K562 (cell line): Measurements from ENCODE around the gene TMEM114. TPM values are rescaled to one million over a fixed set of nuclear protein-coding genes. Genes with fewer than 3 reads are reported as not detected.

Experiments
- ATAC-seq: fragments of 200-7000 bp; cut with Tn5 transposase; 3 replicates; pipeline ENCODE4 v1.9.1; 2020; ENCODE audit warnings: moderate library complexity
- BruUV-seq: library from RNA; stranded (reverse); fragments of 400-500 nt; replicated peaks from 2 replicates; lab custom pipeline; 2021; lab: Mats Ljungman, UMichigan
- CTCF ChIA-PET: fragments of 300-600 bp; formaldehyde crosslinking; extraction: SDS; loops from one replicate; lab custom pipeline; 2021; ENCODE audit warnings: low intra/inter-chr PET ratio; lab: Yijun Ruan, JAX
- POLR2A ChIA-PET: fragments of 300-600, 350-650 bp; sonication (Branson Sonifier 250); formaldehyde crosslinking; extraction: SDS; loops from one replicate; lab custom pipeline; 2021; ENCODE audit warnings: antibody characterized with exemption, inconsistent platforms; lab: Yijun Ruan, JAX
- DNase-seq, 4 experiments: peaks; one replicate each; pipeline versions ENCODE4 v3.0.0 to v3.0.0-alpha.2; 2011 to 2018; ENCODE audit warnings: low spot score in 3 of 4, mixed read lengths in 3 of 4; ENCODE audit errors: extremely low read depth in 1 of 4
- FAIRE-seq: peaks from 2 replicates; lab custom pipeline; 2011; peaks lifted over from hg19 to GRCh38; lab: Jason Lieb, UNC
- H2AFZ ChIP-seq: 2 replicates; pipeline ENCODE4 v1.6.0; 2011; ENCODE audit warnings: low read depth, low read length, control low read depth, inconsistent platforms
- H3K27ac ChIP-seq: fragments of 200-600 bp; 3 replicates; pipeline ENCODE4 v1.8.0; 2011; ENCODE audit warnings: low read depth, mild to moderate bottlenecking, control low read depth, inconsistent platforms, low read length, moderate library complexity, mixed read lengths; ENCODE audit errors: extremely low read depth
- H3K27me3 ChIP-seq, 2 experiments: fragments of 300-600 bp in 1 of 2; 2 replicates in 1 of 2; 3 replicates in 1 of 2; pipeline versions ENCODE4 v1.6.0 to v1.8.0; 2011; ENCODE audit warnings: inconsistent platforms in 2 of 2, low read length in 2 of 2, mild to moderate bottlenecking in 1 of 2, mixed read lengths in 1 of 2, moderate library complexity in 1 of 2; ENCODE audit not compliant: control insufficient read depth in 2 of 2, insufficient read depth in 2 of 2
- H3K36me3 ChIP-seq: fragments of 300-600 bp; 3 replicates; pipeline ENCODE4 v1.8.0; 2011; ENCODE audit warnings: mild to moderate bottlenecking, low read length, inconsistent platforms; ENCODE audit not compliant: control insufficient read depth, insufficient read depth
- H3K4me1 ChIP-seq, 2 experiments: fragments of 200-600 bp in 1 of 2; replicated peaks in 1 of 2; 2 replicates in 1 of 2; 3 replicates in 1 of 2; pipeline versions ENCODE4 v1.5.1 to v1.8.0; 2011; ENCODE audit warnings: inconsistent platforms in 2 of 2, low read length in 2 of 2, mild to moderate bottlenecking in 1 of 2, mixed read lengths in 1 of 2, moderate library complexity in 1 of 2; ENCODE audit not compliant: control insufficient read depth in 2 of 2, insufficient read depth in 2 of 2
- H3K4me2 ChIP-seq: 2 replicates; pipeline ENCODE4 v1.6.1; 2011; ENCODE audit warnings: low read length, control low read depth, inconsistent platforms, mixed read lengths; ENCODE audit not compliant: insufficient read depth
- H3K4me3 ChIP-seq: fragments of 200-600 bp; sonication (generic), shearing (Covaris generic); 2 replicates; pipeline ENCODE4 v1.5.1; 2016; ENCODE audit warnings: control low read depth, inconsistent platforms
- H3K79me2 ChIP-seq: fragments of 200-600 bp; 3 replicates; pipeline ENCODE4 v1.8.0; 2011; ENCODE audit warnings: low read length, inconsistent platforms; ENCODE audit not compliant: control insufficient read depth, insufficient read depth
- H3K9ac ChIP-seq, 2 experiments: 2 replicates each; pipeline versions ENCODE4 v1.6.0 to v1.6.1; 2011; ENCODE audit warnings: low read depth in 2 of 2, low read length in 2 of 2, control low read depth in 1 of 2, inconsistent platforms in 1 of 2, mild to moderate bottlenecking in 1 of 2, mixed read lengths in 1 of 2; ENCODE audit not compliant: insufficient read depth in 1 of 2
- H3K9me1 ChIP-seq: one replicate; pipeline ENCODE4 v1.6.0; 2011; ENCODE audit warnings: inconsistent platforms, mild to moderate bottlenecking, low read length, moderate library complexity; ENCODE audit not compliant: control insufficient read depth, insufficient read depth
- H3K9me3 ChIP-seq: replicated peaks from 2 replicates; pipeline ENCODE4 v1.5.1; 2011; ENCODE audit warnings: low read depth, low read length, inconsistent platforms; ENCODE audit not compliant: control insufficient read depth, insufficient read depth
- H4K20me1 ChIP-seq: replicated peaks from 2 replicates; pipeline ENCODE4 v1.6.1; 2011; ENCODE audit warnings: low read length, inconsistent platforms, mixed read lengths; ENCODE audit not compliant: control insufficient read depth, insufficient read depth
- ARID1B ChIP-seq: fragments of 450-650 bp; IDR thresholded peaks from 2 replicates; pipeline ENCODE4 v1.6.1; 2016; ENCODE audit warnings: antibody characterized with exemption, mild to moderate bottlenecking, inconsistent platforms
- CEBPG ChIP-seq, 3 experiments: fragments of 200-800 bp in 1 of 3; sonication (Bioruptor generic) in 1 of 3; sonication (generic) in 1 of 3; formaldehyde crosslinking in 1 of 3; IDR thresholded peaks in 2 of 3; conservative IDR thresholded peaks in 1 of 3; 2 replicates each; pipeline versions ENCODE4 v1.6.1 to v1.8.0; 2016 to 2022; ENCODE audit warnings: missing compliant biosample characterization in 2 of 3, missing genetic modification characterization in 2 of 3, mild to moderate bottlenecking in 1 of 3, missing genetic modification reagents in 1 of 3
- CREM ChIP-seq: IDR thresholded peaks from 2 replicates; pipeline ENCODE4 v1.6.1; 2014; ENCODE audit warnings: antibody characterized with exemption, low read depth
- DPF2 ChIP-seq: fragments of 450-650 bp; IDR thresholded peaks from 2 replicates; pipeline ENCODE4 v1.6.1; 2016
- GABPB2 ChIP-seq: fragments of 250-450 bp; sonication (Bioruptor Pico); conservative IDR thresholded peaks from 2 replicates; pipeline ENCODE4 v1.5.1; 2021; ENCODE audit warnings: mild to moderate bottlenecking
- HINFP ChIP-seq: fragments of 450-650 bp; conservative IDR thresholded peaks from 2 replicates; pipeline ENCODE4 v1.6.1; 2016; ENCODE audit warnings: missing genetic modification characterization, low read depth, mild to moderate bottlenecking, control low read depth, missing compliant biosample characterization
- PCBP2 ChIP-seq: fragments of 200-400 bp; formaldehyde crosslinking; IDR thresholded peaks from 2 replicates; pipeline ENCODE4 v1.6.1; 2018; ENCODE audit warnings: low read length, low read depth, mild to moderate bottlenecking, moderate library complexity; ENCODE audit not compliant: poor library complexity, severe bottlenecking
- POLR2AphosphoS5 ChIP-seq: IDR thresholded peaks from 2 replicates; pipeline ENCODE4 v1.6.1; 2011; ENCODE audit warnings: mild to moderate bottlenecking, low read depth, low read length, moderate library complexity; ENCODE audit not compliant: control insufficient read depth, insufficient read depth
- RBM15 ChIP-seq: fragments of 200-400 bp; formaldehyde crosslinking; IDR thresholded peaks from 2 replicates; pipeline ENCODE4 v1.6.1; 2018; ENCODE audit warnings: mild to moderate bottlenecking, low read length, moderate library complexity; ENCODE audit not compliant: insufficient read depth
- ZNF175 ChIP-seq: fragments of 200-800 bp; sonication (Bioruptor generic); IDR thresholded peaks from 2 replicates; pipeline ENCODE4 v1.6.1; 2016; ENCODE audit warnings: low read depth, mild to moderate bottlenecking, missing genetic modification characterization, missing compliant biosample characterization
- ZNF282 ChIP-seq: sonication (generic); formaldehyde crosslinking; IDR thresholded peaks from 2 replicates; pipeline ENCODE4 v1.8.1; 2023; ENCODE audit warnings: missing genetic modification reagents
- ZNF586 ChIP-seq: fragments of 450-650 bp; formaldehyde crosslinking; conservative IDR thresholded peaks from 2 replicates; pipeline ENCODE4 v1.4.0; 2020; ENCODE audit warnings: mild to moderate bottlenecking, moderate library complexity
- WGBS: fragments of 100-300 bp; shearing (Covaris generic); methylation state at CpG from one replicate; pipeline ENCODE4 v1.1.6; 2016; ENCODE audit warnings: low coverage, mixed read lengths; ENCODE audit not compliant: insufficient coverage; ENCODE audit errors: missing lambda C conversion rate; 5-methylcytosine and 5-hydroxymethylcytosine counted together
- in situ Hi-C: fragments of 300-500 bp; cut with MboI; formaldehyde crosslinking; loops from 4 replicates; pipeline ENCODE4 v1.15.0; 2018; ENCODE audit warnings: inconsistent platforms, mixed read lengths
- intact Hi-C: fragments of 100-400 bp; cut with micrococcal nuclease; formaldehyde crosslinking; loops from 2 replicates; pipeline ENCODE4 v1.14.2; 2022
- polyA plus RNA-seq, 8 experiments: library from polyadenylated mRNA; depleted of rRNA in 4 of 8; stranded (reverse) in 5 of 8; unstranded in 3 of 8; fragments of >200 nt; fragmentation: Nextera tagmentation in 2 of 8; fragmentation: Illumina TruSeq in 1 of 8; extraction: Ambion mirVana in 2 of 8; extraction: Trizol in 1 of 8; gene quantifications; 2 replicates each; pipeline versions ENCODE4 v1.2.1 to v1.2.3, GENCODE V29; 2011 to 2014; ENCODE audit warnings: inconsistent platforms in 1 of 8, missing spikeins in 1 of 8
- total RNA-seq, 7 experiments: library from RNA; depleted of rRNA in 6 of 7; stranded (reverse); fragments of >200 nt in 6 of 7; fragmentation: Illumina TruSeq in 2 of 7; extraction: Trizol in 2 of 7; gene quantifications; 2 replicates each; pipeline versions ENCODE4 v1.2.1 to v1.2.3, GENCODE V29; 2011 to 2021; ENCODE audit warnings: low replicate concordance in 1 of 7
- TF ChIP-seq, protein P1 (sequence below): sonication (generic); IDR thresholded peaks from 2 replicates; pipeline ENCODE4 v1.6.1; 2016

TMEM114 gene
- total and polyA plus RNA-seq, 9 of the 15 experiments (the other 6 are each of a cell fraction or from before 2014, with no cell fraction given), result not detected

GRCh38 chr16:8611122-8611521 is 20.8 kb upstream of the TMEM114 start:
- intact Hi-C loops, result no loop called here
- Histone ChIP-seq H2AFZ (no peak overlapping the region), H3K4me1 (no peaks in the 10 kb centered on the region; a peak in 1 of 5 replicates), H3K9ac (no peak overlapping the region), H3K27me3 (peaks cover 19 to 47% of the 10 kb centered on the region in 2 experiments), H3K4me2 (no peak overlapping the region), H3K9me1 (no peaks in the 10 kb centered on the region), H3K9me3 (no peaks in the 10 kb centered on the region), H3K27ac (no peak overlapping the region), H4K20me1 (no peaks in the 10 kb centered on the region), H3K36me3 (no peaks in the 10 kb centered on the region), H3K79me2 (no peaks in the 10 kb centered on the region), H3K4me3 (no peak overlapping the region)
- ATAC-seq (no peak), DNase-seq (no peak), FAIRE-seq (no peak)
- no TSS peak for BruUV-seq
- in situ Hi-C loops, result no loop called here
- TF ChIP-seq ARID1B, result no peak
- TF ChIP-seq CEBPG (CRISPR knock-in tag; IDR thresholded peaks at IDR 0.05), result no peak
- no peak for TF ChIP-seq CEBPG (tag; conservative IDR thresholded peaks at IDR 0.05 in 1 of 2, IDR thresholded peaks at IDR 0.05 in 1 of 2)
- TF ChIP-seq ZNF282 (CRISPR knock-in tag), result no peak
- POLR2A ChIA-PET, result no interaction called here
- WGBS, result 0% methylated on average over 4 of the region's 4 CpGs
- CTCF ChIA-PET, result no interaction called here

GRCh38 chr16:8607214-8607613 is 16.9 kb upstream of the TMEM114 start:
- DNase-seq, result no peak
- in situ Hi-C loops (no loop called here), intact Hi-C loops (no loop called here)
- no peak overlapping the region for H3K4me3 ChIP-seq
- H3K79me2 ChIP-seq, result no peaks in the 10 kb centered on the region
- no peaks in the 10 kb centered on the region for H3K9me3 ChIP-seq
- H3K27ac ChIP-seq, result no peak overlapping the region
- no peaks in the 10 kb centered on the region for H3K9me1 ChIP-seq
- H3K4me1 ChIP-seq, result no peaks in the 10 kb centered on the region
- peaks cover 13 to 51% of the 10 kb centered on the region in 2 experiments; a peak in 4 of 5 replicates for H3K27me3 ChIP-seq
- no peak overlapping the region for H2AFZ ChIP-seq
- no peak overlapping the region for H3K9ac ChIP-seq
- WGBS, result 4% methylated on average over 7 of the region's 9 CpGs
- BruUV-seq, result no TSS peak
- FAIRE-seq, result no peak
- no peak overlapping the region for H3K4me2 ChIP-seq
- H3K36me3 ChIP-seq, result no peaks in the 10 kb centered on the region
- H4K20me1 ChIP-seq, result no peaks in the 10 kb centered on the region
- ATAC-seq, result no peak
- ChIA-PET CTCF (no interaction called here), POLR2A (interaction anchor here (1.1 kb wide), 1 partner anchor 10 kb away, joined by 3 read pairs; no protein-coding TSS in a partner anchor)
- no peak for TF ChIP-seq ZNF175 (CRISPR knock-in tag)
- TF ChIP-seq DPF2, result no peak
- no peak for TF ChIP-seq PCBP2
- no peak for TF ChIP-seq CREM
- TF ChIP-seq ZNF586, result no peak
- TF ChIP-seq RBM15, result no peak
- no peak for TF ChIP-seq HINFP
- TF ChIP-seq GABPB2, result no peak
- TF ChIP-seq, protein P1, sequence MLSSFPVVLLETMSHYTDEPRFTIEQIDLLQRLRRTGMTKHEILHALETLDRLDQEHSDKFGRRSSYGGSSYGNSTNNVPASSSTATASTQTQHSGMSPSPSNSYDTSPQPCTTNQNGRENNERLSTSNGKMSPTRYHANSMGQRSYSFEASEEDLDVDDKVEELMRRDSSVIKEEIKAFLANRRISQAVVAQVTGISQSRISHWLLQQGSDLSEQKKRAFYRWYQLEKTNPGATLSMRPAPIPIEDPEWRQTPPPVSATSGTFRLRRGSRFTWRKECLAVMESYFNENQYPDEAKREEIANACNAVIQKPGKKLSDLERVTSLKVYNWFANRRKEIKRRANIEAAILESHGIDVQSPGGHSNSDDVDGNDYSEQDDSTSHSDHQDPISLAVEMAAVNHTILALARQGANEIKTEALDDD, result no peak
- no peak for TF ChIP-seq POLR2AphosphoS5
